ENCODE results near the gene ATP9A. TPM values are rescaled to one million over a fixed set of nuclear protein-coding genes. Genes with fewer than 3 reads are reported as not detected.

Gene ATP9A, protein sequence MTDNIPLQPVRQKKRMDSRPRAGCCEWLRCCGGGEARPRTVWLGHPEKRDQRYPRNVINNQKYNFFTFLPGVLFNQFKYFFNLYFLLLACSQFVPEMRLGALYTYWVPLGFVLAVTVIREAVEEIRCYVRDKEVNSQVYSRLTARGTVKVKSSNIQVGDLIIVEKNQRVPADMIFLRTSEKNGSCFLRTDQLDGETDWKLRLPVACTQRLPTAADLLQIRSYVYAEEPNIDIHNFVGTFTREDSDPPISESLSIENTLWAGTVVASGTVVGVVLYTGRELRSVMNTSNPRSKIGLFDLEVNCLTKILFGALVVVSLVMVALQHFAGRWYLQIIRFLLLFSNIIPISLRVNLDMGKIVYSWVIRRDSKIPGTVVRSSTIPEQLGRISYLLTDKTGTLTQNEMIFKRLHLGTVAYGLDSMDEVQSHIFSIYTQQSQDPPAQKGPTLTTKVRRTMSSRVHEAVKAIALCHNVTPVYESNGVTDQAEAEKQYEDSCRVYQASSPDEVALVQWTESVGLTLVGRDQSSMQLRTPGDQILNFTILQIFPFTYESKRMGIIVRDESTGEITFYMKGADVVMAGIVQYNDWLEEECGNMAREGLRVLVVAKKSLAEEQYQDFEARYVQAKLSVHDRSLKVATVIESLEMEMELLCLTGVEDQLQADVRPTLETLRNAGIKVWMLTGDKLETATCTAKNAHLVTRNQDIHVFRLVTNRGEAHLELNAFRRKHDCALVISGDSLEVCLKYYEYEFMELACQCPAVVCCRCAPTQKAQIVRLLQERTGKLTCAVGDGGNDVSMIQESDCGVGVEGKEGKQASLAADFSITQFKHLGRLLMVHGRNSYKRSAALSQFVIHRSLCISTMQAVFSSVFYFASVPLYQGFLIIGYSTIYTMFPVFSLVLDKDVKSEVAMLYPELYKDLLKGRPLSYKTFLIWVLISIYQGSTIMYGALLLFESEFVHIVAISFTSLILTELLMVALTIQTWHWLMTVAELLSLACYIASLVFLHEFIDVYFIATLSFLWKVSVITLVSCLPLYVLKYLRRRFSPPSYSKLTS
- 24.0 and 36.0 TPM in 2 replicates for total RNA-seq

DNA sequence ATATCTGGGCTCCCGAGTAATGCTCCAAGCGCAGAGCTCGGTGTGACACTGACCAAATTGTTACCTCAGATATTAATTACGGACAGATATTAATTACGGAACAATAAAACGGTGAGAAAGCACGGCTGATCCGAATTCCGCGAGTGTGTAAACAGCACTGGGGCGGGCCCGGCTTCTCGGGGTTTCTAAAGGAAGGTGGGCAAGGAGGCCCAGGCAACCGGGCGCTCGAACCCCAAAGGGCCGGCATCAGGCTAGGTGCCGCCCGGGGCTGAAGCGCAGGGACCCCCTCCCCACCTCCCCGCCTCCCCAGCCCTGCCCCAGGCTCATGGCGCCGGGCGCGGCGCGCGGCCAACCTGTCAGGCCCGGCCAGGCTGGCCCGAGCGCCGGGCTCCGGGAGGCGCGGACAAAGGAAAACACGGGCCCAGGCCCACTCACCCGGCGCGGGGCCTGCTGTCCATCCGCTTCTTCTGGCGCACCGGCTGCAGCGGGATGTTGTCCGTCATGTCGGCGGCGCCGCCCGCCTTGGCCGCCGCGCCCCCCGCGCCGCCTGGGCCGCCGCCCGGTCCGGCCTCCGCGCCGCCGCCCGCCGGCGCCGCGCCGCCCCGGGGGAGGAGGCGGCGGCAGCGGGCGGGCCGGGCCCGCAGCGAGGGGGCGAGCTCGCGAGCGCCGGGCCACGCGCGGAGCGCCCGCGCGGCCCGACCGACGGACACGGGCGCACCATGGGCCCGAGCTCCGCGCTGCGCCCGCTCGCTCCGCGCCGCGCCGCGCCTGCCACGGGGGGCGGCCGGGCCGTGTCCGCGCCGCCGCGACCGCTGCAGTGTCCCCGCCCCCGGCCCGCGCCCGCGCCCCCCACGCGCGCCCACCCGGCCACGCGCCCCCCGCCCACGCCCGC is at the start of gene ATP9A:
ATP9A (minus strand) TSS at position 524 of the 892 bp plus-strand sequence; CDS start at position 503, 21 bp downstream.

DNA sequence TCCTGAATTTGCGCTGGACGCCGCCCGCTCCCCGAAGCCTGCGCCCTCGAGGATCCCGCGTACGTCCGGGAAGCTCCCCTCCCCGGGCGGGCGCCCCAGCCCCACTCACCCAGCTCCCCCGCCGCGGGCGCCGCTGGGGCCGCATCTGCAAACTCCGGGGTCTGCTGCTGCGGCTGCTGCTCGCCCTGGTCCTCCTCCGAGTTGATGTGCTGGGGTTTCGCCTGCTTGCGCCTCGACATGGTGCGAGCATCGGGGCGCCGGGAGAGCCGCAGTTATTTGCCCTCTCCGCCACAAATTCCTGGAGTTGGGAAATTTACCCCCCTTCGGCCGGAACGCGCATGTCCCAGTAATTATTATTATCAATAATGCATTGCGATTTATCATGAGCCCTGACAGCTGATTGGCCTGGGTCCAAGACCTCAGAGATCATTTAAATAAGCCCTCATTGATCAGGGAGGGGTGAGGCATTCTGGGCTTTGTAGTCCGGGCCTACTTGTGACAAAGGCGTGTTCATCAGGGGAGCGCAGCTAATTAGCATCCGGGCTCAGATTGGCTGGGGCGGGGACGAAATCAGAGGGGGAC is 34.1 kb upstream of the ATP9A start, which contains the start of gene SALL4:
SALL4 (minus strand) TSS at position 352 of the 582 bp plus-strand sequence; CDS start at position 239, 113 bp downstream.

Other genes with a start within 250 kb of the ATP9A start
- under 0.01 TPM in 2 replicates for gene NFATC2, start 225.7 kb downstream of the ATP9A start, total RNA-seq
- 0.28 and 0.43 TPM in 2 replicates for gene SALL4, start 34.1 kb upstream of the ATP9A start, total RNA-seq

Data from smooth muscle cell of bladder (primary cell).